ENCODE measurements around the gene SCAPER.

The SCAPER gene

GRCh38 chr15:76637166-76637565, 268.0 kb downstream of the SCAPER start:
- H3K4me3 ChIP-seq (ENCODE audit: low read depth, low read length): no peak overlapping the region
- TF ChIP-seq, protein P1, sequence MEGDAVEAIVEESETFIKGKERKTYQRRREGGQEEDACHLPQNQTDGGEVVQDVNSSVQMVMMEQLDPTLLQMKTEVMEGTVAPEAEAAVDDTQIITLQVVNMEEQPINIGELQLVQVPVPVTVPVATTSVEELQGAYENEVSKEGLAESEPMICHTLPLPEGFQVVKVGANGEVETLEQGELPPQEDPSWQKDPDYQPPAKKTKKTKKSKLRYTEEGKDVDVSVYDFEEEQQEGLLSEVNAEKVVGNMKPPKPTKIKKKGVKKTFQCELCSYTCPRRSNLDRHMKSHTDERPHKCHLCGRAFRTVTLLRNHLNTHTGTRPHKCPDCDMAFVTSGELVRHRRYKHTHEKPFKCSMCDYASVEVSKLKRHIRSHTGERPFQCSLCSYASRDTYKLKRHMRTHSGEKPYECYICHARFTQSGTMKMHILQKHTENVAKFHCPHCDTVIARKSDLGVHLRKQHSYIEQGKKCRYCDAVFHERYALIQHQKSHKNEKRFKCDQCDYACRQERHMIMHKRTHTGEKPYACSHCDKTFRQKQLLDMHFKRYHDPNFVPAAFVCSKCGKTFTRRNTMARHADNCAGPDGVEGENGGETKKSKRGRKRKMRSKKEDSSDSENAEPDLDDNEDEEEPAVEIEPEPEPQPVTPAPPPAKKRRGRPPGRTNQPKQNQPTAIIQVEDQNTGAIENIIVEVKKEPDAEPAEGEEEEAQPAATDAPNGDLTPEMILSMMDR (IDR thresholded peaks at IDR 0.05; ENCODE audit: low read depth, low read length, missing control alignments): no peak
- DNase-seq (ENCODE audit: low read depth): no peak

GRCh38 chr15:76636059-76636458, 269.1 kb downstream of the SCAPER start:
- TF ChIP-seq, protein P1 (IDR thresholded peaks at IDR 0.05; ENCODE audit: low read depth, low read length, missing control alignments): no peak
- no peak overlapping the region for H3K4me3 ChIP-seq (ENCODE audit: low read depth, low read length)
- no peak for DNase-seq (ENCODE audit: low read depth)

- no peak for DNase-seq (ENCODE audit: low read depth)
- TF ChIP-seq, protein P1 (IDR thresholded peaks at IDR 0.05; ENCODE audit: low read depth, low read length, missing control alignments): no peak
- H3K4me3 ChIP-seq (ENCODE audit: low read depth, low read length): no peak overlapping the region
Measured at GRCh38 chr15:76626611-76627010, 278.5 kb downstream of the SCAPER start.

GRCh38 chr15:76625267-76625666, 279.9 kb downstream of the SCAPER start:
- no peak for DNase-seq (ENCODE audit: low read depth)

GRCh38 chr15:76614725-76615124, 290.4 kb downstream of the SCAPER start:
- no peak for DNase-seq (ENCODE audit: low read depth)
- H3K4me3 ChIP-seq (ENCODE audit: low read depth, low read length): no peak overlapping the region
- TF ChIP-seq, protein P1 (IDR thresholded peaks at IDR 0.05; ENCODE audit: low read depth, low read length, missing control alignments): no peak

More at GRCh38 chr15:76625267-76625666, 279.9 kb downstream of the SCAPER start:
- TF ChIP-seq, protein P1 (IDR thresholded peaks at IDR 0.05; ENCODE audit: low read depth, low read length, missing control alignments): no peak
- H3K4me3 ChIP-seq (ENCODE audit: low read depth, low read length): no peak overlapping the region

GRCh38 chr15:76588811-76589747, 316.1 kb downstream of the SCAPER start:
- TF ChIP-seq, protein P1 (IDR thresholded peaks at IDR 0.05; ENCODE audit: low read depth, low read length, missing control alignments): no peak
- no peak for DNase-seq (ENCODE audit: low read depth)

DNA sequence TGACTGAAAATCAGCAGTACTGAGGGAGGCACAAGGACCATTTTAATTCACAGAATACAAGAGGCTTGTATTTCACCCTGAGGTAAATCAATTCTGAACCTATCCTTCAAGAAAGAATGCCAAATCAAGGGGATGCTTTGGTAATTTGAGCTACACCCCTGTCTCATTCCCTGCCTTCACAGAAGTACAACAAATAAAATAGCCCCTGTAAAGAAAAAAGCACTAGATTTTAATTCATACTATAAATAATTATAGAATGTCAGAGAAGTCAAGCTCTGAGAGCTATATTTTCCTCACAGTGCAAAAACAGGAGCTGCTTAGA, 319.6 kb downstream of the SCAPER start:
- TF ChIP-seq, protein P1 (IDR thresholded peaks at IDR 0.05; ENCODE audit: low read depth, low read length, missing control alignments): no peak

More at GRCh38 chr15:76588811-76589747, 316.1 kb downstream of the SCAPER start:
- H3K4me3 ChIP-seq (ENCODE audit: low read depth, low read length): no peak overlapping the region

More for the DNA sequence above, 319.6 kb downstream of the SCAPER start:
- no peak for DNase-seq (ENCODE audit: low read depth)
- no peak overlapping the region for H3K4me3 ChIP-seq (ENCODE audit: low read depth, low read length)

Measured in GM12864 (cell line).